ENCODE measurements around the gene KIZ.

GRCh38 chr20:21280522-21281016, 154.7 kb downstream of the KIZ start:
- TF ChIP-seq CTCF (IDR thresholded peaks at IDR 0.05; ENCODE audit: borderline replicate concordance, extremely low read depth, low read length, poor library complexity, severe bottlenecking) (no peak), EZH2 (IDR thresholded peaks at IDR 0.05; ENCODE audit: borderline replicate concordance, low read depth, low read length, severe bottlenecking) (no peak)

Measured in DND-41 (cell line).